Astrocyte of the cerebellum (primary cell): Measurements from ENCODE around the gene FAM149A.

Experiments used
- DNase-seq: peaks from one replicate; pipeline ENCODE4 v3.0.0-alpha.2; 2011; ENCODE audit warnings: low read depth
- H3K4me3 ChIP-seq: 2 replicates; pipeline ENCODE4 v1.5.1; 2011; ENCODE audit warnings: mild to moderate bottlenecking, low read depth, low read length, moderate library complexity
- in situ Hi-C: cut with HindIII; loops from 2 replicates; pipeline ENCODE4 v1.10.0; 2017; ENCODE audit warnings: low sequenced_read_pairs
- TF ChIP-seq, protein P1 (sequence below): IDR thresholded peaks from 2 replicates; pipeline ENCODE4 v1.5.1; 2012; ENCODE audit warnings: low read length, low read depth, moderate library complexity, mild to moderate bottlenecking; ENCODE audit errors: missing control alignments

Gene FAM149A

GRCh38 chr4:186082221-186082620 lies 22.3 kb upstream of the FAM149A start:
- no peak for DNase-seq
- in situ Hi-C loops = no loop called here
- H3K4me3 ChIP-seq = no peak overlapping the region
- TF ChIP-seq, protein P1, sequence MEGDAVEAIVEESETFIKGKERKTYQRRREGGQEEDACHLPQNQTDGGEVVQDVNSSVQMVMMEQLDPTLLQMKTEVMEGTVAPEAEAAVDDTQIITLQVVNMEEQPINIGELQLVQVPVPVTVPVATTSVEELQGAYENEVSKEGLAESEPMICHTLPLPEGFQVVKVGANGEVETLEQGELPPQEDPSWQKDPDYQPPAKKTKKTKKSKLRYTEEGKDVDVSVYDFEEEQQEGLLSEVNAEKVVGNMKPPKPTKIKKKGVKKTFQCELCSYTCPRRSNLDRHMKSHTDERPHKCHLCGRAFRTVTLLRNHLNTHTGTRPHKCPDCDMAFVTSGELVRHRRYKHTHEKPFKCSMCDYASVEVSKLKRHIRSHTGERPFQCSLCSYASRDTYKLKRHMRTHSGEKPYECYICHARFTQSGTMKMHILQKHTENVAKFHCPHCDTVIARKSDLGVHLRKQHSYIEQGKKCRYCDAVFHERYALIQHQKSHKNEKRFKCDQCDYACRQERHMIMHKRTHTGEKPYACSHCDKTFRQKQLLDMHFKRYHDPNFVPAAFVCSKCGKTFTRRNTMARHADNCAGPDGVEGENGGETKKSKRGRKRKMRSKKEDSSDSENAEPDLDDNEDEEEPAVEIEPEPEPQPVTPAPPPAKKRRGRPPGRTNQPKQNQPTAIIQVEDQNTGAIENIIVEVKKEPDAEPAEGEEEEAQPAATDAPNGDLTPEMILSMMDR = no peak

DNA sequence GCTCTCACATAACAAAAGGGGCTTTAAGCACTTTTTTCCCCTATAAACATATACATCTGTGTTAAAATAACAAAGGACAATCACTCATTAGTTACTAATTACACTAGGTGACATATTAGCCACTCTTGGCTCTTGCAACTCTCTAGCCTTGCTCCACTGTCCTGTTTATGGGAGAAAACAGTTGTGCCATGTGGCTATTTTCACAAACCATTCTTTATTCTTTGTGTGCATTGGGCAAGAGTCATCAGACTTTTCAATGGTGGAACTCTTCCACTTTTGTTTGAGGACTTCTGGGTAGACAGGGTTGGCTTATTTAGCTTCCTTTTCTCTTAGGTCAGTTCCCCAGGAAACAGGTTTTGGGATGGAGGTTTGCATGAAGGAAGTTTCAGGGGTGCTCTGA lies 16.0 kb upstream of the FAM149A start:
- in situ Hi-C loops = no loop called here
- H3K4me3 ChIP-seq = no peak overlapping the region
- TF ChIP-seq, protein P1 = no peak
- DNase-seq = no peak

DNA sequence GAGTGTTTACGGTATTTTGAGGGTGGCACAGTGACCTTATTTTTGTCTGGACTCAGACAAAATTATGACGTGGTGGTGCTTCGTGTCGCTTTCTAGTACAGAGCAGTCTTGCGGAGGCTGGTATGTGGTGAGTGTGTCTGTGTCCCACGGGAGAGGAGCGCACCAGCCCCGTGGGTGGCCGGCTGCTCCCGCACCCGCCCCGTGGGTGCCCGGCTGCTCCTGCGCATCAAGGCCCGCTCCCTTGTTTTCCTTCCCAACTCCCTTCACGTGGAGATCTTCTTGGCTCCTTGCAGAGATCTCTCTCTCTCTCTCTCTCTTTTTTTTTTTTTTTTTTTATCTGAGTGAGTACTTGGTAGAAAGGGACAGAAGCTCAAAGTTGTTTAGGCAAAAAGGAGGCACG lies 12.2 kb upstream of the FAM149A start:
- in situ Hi-C loops = no loop called here
- H3K4me3 ChIP-seq = no peak overlapping the region
- TF ChIP-seq, protein P1 = no peak
- DNase-seq = no peak

DNA sequence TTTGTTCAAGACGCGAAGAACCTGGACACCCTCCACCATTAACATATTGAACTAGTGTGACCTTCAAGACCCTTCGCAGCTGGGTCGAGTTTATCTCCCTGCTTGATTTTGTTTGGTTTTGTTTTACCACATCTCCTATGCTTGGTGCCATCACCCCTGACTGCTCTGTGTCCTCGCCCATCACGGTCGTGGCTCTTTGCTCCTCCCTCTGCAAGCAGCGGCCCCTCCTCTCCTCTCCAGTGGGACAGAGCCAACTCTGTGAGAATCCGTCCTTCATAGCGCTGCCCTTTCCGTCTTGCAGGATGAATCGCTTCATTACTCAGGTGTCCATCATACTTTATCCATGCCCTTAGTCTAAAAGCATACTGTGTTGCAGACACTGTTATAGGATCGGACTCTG lies 9.1 kb upstream of the FAM149A start:
- in situ Hi-C loops = no loop called here
- H3K4me3 ChIP-seq = no peak overlapping the region
- TF ChIP-seq, protein P1 = no peak
- DNase-seq = no peak

GRCh38 chr4:186096681-186097165 lies 7.8 kb upstream of the FAM149A start:
- in situ Hi-C loops = no loop called here
- DNase-seq = no peak
- TF ChIP-seq, protein P1 = no peak
- no peak overlapping the region for H3K4me3 ChIP-seq

GRCh38 chr4:186097386-186097785 lies 7.1 kb upstream of the FAM149A start:
- in situ Hi-C loops = no loop called here
- no peak for DNase-seq
- TF ChIP-seq, protein P1 = no peak

DNA sequence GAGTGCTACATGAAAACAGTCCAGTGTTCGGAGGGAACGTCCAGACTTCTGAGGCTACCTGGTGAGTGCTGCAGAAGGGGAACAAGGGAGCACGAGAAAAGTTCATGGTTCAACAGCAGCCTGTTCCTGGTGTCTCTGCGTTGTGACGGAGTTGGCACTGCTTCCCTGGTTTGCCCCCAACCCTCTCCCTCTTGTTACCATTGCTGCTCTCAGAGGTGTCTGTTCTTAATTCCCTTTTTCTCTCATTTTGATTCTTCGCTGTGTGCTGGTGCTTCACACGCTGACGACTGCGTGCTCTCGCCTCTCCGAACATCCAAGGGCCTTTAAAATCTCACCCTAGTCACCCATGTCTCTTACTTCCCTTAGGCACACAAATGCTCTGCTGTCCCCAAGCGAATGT lies 1.6 kb upstream of the FAM149A start:
- no peak for DNase-seq
- H3K4me3 ChIP-seq = no peak overlapping the region
- in situ Hi-C loops = no loop called here
- TF ChIP-seq, protein P1 = no peak

More at GRCh38 chr4:186097386-186097785, 7.1 kb upstream of the FAM149A start:
- H3K4me3 ChIP-seq = no peak overlapping the region
